Dermis blood vessel endothelial cell (primary cell): ENCODE measurements around the gene FARSA. TPM values are rescaled to one million over a fixed set of nuclear protein-coding genes. Genes with fewer than 3 reads are reported as not detected.
"Not testable (repeated sequence)": the region's sequence is repeated elsewhere in the genome, so short reads cannot be mapped to it uniquely, and the experiment has no call there.

ENCODE experiments used
- DNase-seq: peaks from one replicate; pipeline ENCODE4 v3.0.0; 2010
- total RNA-seq: library from RNA; depleted of rRNA; stranded (reverse); fragments of >200 nt; gene quantifications from 2 replicates; pipeline ENCODE4 v1.2.3, GENCODE V29; 2014

The FARSA gene
- total RNA-seq, 1 donor from 2014 or later, result 47.5 TPM

DNA sequence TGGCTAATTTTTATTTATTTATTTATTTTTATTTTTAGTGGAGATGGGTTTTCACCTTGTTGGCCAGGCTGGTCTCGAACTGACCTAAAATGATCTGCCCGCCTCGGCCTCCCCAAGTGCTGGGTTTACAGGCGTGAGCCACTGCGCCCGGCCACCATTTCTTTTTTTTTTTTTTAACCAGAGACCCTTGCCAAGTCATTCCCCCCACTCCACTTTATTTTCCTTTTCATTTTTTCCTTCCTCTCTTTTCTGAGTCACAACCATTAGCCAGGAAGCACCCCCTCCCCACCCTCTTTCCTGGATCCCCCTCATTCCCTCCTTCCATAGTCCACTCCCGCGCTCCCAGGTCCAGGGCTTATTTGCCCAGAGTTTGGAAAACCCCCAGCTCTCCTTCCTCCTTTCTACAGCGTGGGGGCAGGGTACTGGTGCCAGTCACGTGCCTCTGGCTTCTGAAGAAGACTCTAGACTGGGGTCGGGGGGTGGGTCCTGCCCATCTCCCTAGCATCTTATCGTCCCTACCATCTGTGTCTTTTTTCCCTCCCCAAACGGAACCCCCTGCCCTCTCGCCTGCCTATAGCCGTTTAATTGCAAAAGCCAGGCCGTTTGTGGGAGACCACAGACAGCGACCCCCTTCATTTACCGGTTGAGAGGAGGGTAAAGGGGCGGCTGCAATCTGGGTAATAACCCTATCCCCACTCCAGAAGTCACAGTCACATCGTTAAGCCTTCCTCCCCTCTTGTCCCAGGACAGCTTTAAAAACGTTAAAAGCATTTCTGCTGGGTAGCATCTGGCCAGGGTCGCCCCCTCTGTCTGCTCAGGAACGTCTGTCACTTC lies 3.8 kb upstream of the FARSA start:
- peak; percentile 55 for DNase-seq

- DNase-seq, result no peak
These were observed 3.1 kb upstream of the FARSA start for GRCh38 chr19:12936582-12936981.

GRCh38 chr19:12935071-12935470 lies 1.6 kb upstream of the FARSA start:
- no peak for DNase-seq

GRCh38 chr19:12932392-12933286 lies 872 bp downstream of the FARSA start:
- DNase-seq, result no peak

GRCh38 chr19:12930002-12930645 lies 3.4 kb downstream of the FARSA start:
- DNase-seq, result no peak

DNA sequence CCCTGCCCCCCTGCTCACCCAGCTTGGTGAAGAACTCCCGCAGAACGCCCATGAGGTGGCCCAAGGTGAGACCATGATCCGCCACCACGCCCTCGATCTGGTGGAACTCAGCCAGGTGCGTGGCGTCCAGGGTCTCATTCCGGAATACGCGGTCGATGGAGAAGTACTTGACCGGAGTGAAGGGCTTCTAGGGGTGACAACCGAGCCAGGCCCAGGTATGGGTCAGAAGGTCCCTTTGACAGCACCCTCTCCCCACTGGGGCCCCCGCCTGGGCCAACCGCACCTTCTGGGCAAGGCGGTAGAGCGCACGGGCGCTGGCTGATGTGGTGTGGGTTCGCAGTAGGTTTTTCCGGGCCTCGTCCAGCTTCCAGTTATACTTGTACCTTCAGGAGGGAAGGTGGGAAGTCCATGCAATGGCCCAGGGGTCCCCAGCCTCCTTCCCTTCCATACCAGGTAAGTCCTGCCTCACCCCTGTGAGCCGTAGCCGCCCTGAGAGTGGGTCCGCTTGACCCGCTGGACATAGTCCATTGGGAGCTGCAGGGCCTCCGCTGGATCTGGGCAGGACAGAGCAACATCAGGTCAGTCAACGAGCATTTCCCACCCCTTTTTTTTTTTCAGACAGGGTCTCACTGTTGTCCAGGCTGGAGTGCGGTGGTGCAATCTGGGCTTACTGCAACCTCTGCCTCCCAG lies 8.7 kb downstream of the FARSA start:
- no peak for DNase-seq

- DNase-seq, result no peak
These were observed 10.6 kb downstream of the FARSA start for GRCh38 chr19:12922959-12923358.

DNA sequence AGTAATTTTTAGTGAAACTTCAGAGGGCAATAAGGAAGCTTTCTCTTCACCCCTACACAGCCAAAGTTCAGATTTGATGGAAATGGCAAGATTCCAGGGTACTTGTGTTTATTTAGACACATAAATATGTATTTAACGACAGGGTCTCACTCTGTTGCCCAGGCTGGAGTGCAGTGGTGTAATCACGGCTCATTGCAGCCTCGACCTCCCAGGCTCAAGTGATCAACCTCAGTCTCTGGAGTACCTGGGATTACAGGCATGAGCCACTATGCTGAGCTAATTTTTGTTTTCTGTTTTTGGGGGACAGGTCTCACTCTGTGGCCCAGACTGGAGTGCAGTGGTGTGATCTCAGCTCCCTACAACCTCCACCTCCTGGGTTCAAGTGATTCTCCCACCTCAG lies 12.5 kb downstream of the FARSA start:
- DNase-seq, result no peak

- DNase-seq, result no peak
These were observed 15.3 kb downstream of the FARSA start for GRCh38 chr19:12918253-12918652.

DNA sequence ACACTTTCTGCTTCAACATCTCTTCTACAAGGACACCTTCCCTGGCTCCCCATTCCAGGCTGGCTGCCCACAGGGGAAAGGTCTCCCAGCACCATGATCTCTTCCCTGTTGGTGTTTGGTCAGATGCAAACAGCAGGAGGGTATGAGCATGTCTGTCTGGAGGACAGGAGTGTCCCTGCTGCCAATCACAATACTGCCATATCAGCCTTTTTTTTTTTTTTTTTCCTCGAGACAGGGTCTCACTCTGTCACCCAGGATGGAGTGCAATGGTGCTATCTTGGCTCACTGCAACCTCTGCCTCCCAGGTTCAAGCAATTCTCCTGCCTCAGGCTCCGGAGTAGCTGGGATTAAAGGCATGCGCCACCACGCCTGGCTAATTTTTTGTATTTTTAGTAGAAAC lies 17.7 kb downstream of the FARSA start:
- DNase-seq, result not testable (repeated sequence)

DNA sequence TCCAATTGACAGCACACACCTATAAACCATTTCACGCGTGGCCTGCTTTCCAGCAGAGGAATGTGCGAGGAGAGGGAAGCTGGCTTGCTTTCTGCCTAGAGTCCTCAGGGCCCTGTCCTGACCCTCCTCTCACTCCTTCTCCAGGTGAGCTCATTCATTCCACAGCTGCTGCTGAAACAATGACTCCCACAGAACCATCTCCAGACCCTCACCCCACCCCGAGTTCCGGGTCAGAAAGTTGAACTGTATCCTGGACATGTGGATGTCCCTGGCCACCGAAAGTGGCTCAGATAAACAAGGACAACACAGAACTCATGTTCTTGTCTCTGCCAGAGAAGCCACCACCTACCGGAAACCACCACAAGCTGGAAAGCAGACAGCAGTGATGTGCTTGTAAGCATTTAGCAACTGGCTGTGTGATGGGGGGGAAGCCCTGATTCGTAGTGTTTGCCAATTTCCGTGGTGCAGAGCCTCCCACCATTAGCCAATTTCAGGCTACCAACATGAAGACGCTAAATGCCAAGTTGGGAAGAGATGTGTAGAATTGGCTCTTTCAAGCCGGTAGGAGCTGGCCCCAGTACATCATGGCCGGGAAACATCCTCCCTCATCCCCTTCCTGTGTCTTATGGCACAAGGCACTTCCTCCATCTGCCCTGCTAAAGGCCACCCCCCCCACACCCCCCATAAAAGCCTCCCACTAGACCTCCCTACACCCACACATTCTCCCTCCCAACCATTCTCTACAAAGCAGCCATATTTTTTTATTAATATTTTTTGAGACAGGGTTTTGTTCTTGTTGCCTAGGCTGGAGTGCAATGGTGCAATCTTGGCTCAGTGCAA lies 19.4 kb downstream of the FARSA start:
- no peak for DNase-seq

DNA sequence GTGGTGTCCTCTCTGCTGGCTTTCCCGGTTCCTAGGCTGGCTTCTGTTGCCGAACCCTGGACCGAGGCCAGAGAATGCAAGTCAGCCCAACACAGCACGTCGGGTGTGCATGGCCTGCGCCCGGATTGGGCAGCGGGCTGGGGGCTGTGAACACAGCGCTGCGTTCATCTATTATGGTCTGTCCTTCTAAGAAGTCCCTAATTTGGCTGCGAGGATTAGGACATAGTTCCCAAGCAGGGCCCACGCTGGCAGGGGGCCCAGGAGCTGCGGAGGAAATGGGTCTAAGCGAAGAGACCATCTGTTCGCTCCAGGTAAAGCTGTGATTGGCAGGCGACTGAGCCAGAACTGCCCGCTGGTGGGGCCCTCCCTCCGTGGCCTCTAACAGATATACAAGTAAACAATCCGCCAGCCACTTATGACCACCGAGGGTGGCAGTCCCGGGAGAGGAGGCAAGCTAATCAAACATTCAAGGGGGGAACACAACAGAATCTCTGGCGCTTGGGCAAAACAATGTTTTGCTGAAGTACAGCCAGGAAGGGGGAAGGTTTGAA lies 20.4 kb downstream of the FARSA start:
- DNase-seq, result peak; percentile 55

DNA sequence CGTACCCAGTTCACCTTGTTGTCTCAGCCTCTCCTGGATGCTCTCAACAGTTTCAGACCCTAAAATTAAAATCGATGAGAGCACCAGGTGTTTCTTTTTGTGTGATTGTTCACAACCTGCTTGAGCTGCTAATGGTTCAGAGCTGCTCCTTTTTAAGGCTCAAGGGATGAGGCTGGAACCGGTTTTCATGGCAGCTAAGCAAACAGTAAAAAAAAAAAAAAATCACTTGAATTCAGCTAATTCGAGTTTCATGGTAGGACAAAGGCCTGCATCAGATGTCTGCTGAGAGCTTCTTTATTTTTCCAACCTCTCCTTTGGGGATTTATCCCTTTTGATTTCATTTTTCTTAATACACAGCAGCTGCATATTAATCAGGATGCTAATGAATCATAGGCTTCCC lies 20.9 kb downstream of the FARSA start:
- no peak for DNase-seq

- no peak for DNase-seq
These were observed 26.3 kb downstream of the FARSA start for GRCh38 chr19:12907166-12907565.

- DNase-seq, result no peak
These were observed 33.5 kb downstream of the FARSA start for GRCh38 chr19:12899891-12900518.

GRCh38 chr19:12896460-12896859 lies 37.1 kb downstream of the FARSA start:
- DNase-seq, result no peak

GRCh38 chr19:12893582-12893981 lies 39.9 kb downstream of the FARSA start:
- no peak for DNase-seq

- no peak for DNase-seq
These were observed 41.9 kb downstream of the FARSA start for GRCh38 chr19:12891553-12892021.

- DNase-seq, result peak; percentile 99
These were observed 42.5 kb downstream of the FARSA start, which contains the start of gene GCDH for GRCh38 chr19:12890787-12891552. Gene GCDH (plus strand): TSS chr19:12891160. CDS start chr19:12891305, 145 bp downstream.
